ENCODE measurements around the gene HS1BP3. TPM values are rescaled to one million over a fixed set of nuclear protein-coding genes. Genes with fewer than 3 reads are reported as not detected.

HS1BP3 gene
- total and polyA plus RNA-seq, 2 of the 4 experiments (the other 2 are of a cell fraction) = 9.0 to 14.8 TPM

DNA sequence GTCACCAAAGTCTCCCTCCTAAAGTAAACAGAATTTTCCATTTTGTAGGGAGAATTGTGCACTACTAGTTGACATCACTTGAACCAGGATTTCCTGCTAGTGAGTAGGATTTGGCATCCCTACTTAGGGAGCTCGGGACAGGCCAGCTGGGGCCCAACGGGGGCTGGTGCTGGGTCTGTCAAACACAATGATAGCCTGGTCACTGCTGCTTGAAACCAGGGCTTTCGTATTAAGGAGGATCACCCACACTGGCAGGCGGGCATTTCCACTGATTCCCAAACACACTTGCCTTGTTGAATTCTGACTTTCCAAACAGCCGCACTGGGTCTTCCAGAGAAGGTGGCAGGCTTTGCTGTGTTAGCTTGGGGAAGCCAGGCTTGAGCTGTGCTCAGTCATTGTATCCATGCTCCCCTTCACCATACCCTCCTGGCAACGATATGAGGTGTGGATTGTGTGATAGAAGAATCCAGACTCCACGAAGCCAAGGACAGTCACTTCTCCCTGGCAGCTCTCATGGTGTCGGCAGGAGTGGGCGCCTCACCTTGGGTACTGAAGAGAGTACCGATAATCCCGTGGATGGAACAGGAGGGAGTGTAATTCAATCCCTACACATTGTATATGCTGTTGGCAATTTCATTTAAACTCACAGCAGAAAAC is 23.5 kb upstream of the HS1BP3 start:
- DNase-seq = no peak
- Histone ChIP-seq H3K9ac (ENCODE audit: low read depth, low read length) (no peak overlapping the region), H4K91ac (ENCODE audit: insufficient read depth, low read depth, low read length) (no peak overlapping the region), H3K4me1 (ENCODE audit: control insufficient read depth, insufficient read depth, low read length) (peaks cover 7% of the 10 kb centered on the region; the same call in 1 of the 2 replicates), H2AK5ac (ENCODE audit: low read depth, low read length) (no peak overlapping the region), H3K4me2 (ENCODE audit: low read depth, low read length) (no peak overlapping the region), H2BK15ac (ENCODE audit: low read depth, low read length) (no peak overlapping the region), H4K20me1 (ENCODE audit: insufficient read depth, low read length) (no peaks in the 10 kb centered on the region), H4K5ac (ENCODE audit: low read depth, low read length) (no peak overlapping the region), H3K14ac (replicated peaks; ENCODE audit: low read depth, low read length) (no peak overlapping the region), H2AK9ac (replicated peaks; ENCODE audit: low read depth, low read length, poor library complexity) (no peak overlapping the region), H3K36me3 (ENCODE audit: control insufficient read depth, insufficient read depth, low read length) (peaks cover 1% of the 10 kb centered on the region; the same call in 1 of the 2 replicates), H3K56ac (ENCODE audit: extremely low read depth, insufficient read depth, low read length) (no peak overlapping the region), H2BK20ac (ENCODE audit: low read depth, low read length) (no peak overlapping the region), H3K27ac (ENCODE audit: insufficient read depth, low read length) (no peak overlapping the region), H4K8ac (ENCODE audit: low read depth in 2 of 2, low read length in 2 of 2) (no peak overlapping the region), H3K4ac (ENCODE audit: low read depth, low read length) (no peak overlapping the region), H3K23ac (ENCODE audit: low read depth, low read length) (no peak overlapping the region), H3K9me1 (ENCODE audit: insufficient read depth, low read length) (peaks cover 5% of the 10 kb centered on the region; the same call in 1 of the 2 replicates), H2AFZ (replicated peaks; ENCODE audit: low read length, poor library complexity) (no peak overlapping the region), H3K4me3 (ENCODE audit: insufficient read depth, low read depth, low read length) (no peak overlapping the region), H3K18ac (ENCODE audit: low read depth, low read length) (no peak overlapping the region), H2BK5ac (ENCODE audit: low read depth, low read length, poor library complexity, severe bottlenecking) (no peak overlapping the region), H3K9me3 (ENCODE audit: control insufficient read depth, insufficient read depth, low read length) (peaks cover 12% of the 10 kb centered on the region; the same call in 1 of the 2 replicates), H2BK120ac (ENCODE audit: low read depth, low read length) (no peak overlapping the region), H3K79me1 (ENCODE audit: low read depth in 1 of 2, low read length in 2 of 2) (no peaks in the 10 kb centered on the region), H3K27me3 (ENCODE audit: control insufficient read depth, insufficient read depth, low read length) (peaks cover 35% of the 10 kb centered on the region)
- TF ChIP-seq BHLHE40 (IDR thresholded peaks at IDR 0.05; ENCODE audit: low read depth, low read length) (no peak), RAD21 (IDR thresholded peaks at IDR 0.05; ENCODE audit: low read length) (no peak), NFE2L2 (IDR thresholded peaks at IDR 0.05; ENCODE audit: low read depth, low read length) (no peak), MAZ (IDR thresholded peaks at IDR 0.05; ENCODE audit: borderline replicate concordance, low read depth, low read length) (no peak), SMC3 (IDR thresholded peaks at IDR 0.05; ENCODE audit: low read depth, low read length) (no peak), POLR2A (IDR thresholded peaks at IDR 0.05; ENCODE audit: low read depth, low read length) (no peak), CEBPB (IDR thresholded peaks at IDR 0.05; ENCODE audit: low read depth, low read length) (no peak), CHD1 (IDR thresholded peaks at IDR 0.05; ENCODE audit: low read depth, low read length) (no peak), USF2 (IDR thresholded peaks at IDR 0.05; ENCODE audit: low read depth, low read length) (no peak), CTCF (conservative IDR thresholded peaks at IDR 0.05; ENCODE audit: low read depth, low read length) (no peak), MXI1 (IDR thresholded peaks at IDR 0.05; ENCODE audit: borderline replicate concordance, low read depth, low read length) (no peak), ELK1 (IDR thresholded peaks at IDR 0.05; ENCODE audit: borderline replicate concordance, low read depth, low read length) (no peak), MAFK (IDR thresholded peaks at IDR 0.05; ENCODE audit: low read depth, low read length) (no peak), FOS (IDR thresholded peaks at IDR 0.05; ENCODE audit: low read depth, low read length) (no peak), RFX5 (IDR thresholded peaks at IDR 0.05; ENCODE audit: low read depth, low read length) (no peak), RCOR1 (IDR thresholded peaks at IDR 0.05; ENCODE audit: insufficient replicate concordance, low read length) (no peak)
- POLR2A ChIA-PET (ENCODE audit: unreplicated experiment) = no interaction called here
- WGBS, 2 experiments (ENCODE audit: extremely low coverage in 2 of 2, insufficient read length in 1 of 2) = no CpG with 5 or more reads among the region's 11 CpGs
- in situ Hi-C loops (cut with MboI; ENCODE audit: low sequenced_read_pairs) (loop anchor here (25.0 kb wide), 1 partner anchor 1088 kb away; no protein-coding TSS in a partner anchor), dilution Hi-C loops (cut with HindIII; ENCODE audit: low sequenced_read_pairs, unreplicated experiment) (no loop called here), intact Hi-C loops (cut with micrococcal nuclease) (no loop called here)
- no TSS peak for BruUV-seq (replicated peaks)
- CTCF ChIA-PET = interaction anchor here (1.4 to 1.8 kb wide), 2 partner anchors 8 to 23 kb away, joined by 4 read pairs; no protein-coding TSS in a partner anchor
- no peak for ATAC-seq (ENCODE audit: low read depth)
